H1 (cell line): ENCODE measurements around the gene SERPINB2. TPM values are rescaled to one million over a fixed set of nuclear protein-coding genes. Genes with fewer than 3 reads are reported as not detected.

Experiments
- CTCF ChIA-PET: fragments of 300-600 bp; sonication (Branson Sonifier 250); formaldehyde crosslinking; loops from one replicate; lab custom pipeline; 2021; ENCODE audit not compliant: partially characterized antibody; lab: Charles Lee
- POLR2A ChIA-PET: fragments of 300-600 bp; sonication (Branson Sonifier 250); formaldehyde crosslinking; loops from one replicate; lab custom pipeline; 2021; ENCODE audit warnings: inconsistent platforms; ENCODE audit not compliant: partially characterized antibody; lab: Charles Lee
- DNase-seq, 2 experiments: peaks; one replicate each; pipeline versions ENCODE4 v3.0.0 to v3.0.0-alpha.2; 2010 to 2022; ENCODE audit warnings: low spot score in 2 of 2, low read depth in 1 of 2, mixed read lengths in 1 of 2
- FAIRE-seq: peaks from 2 replicates; lab custom pipeline; 2011; peaks lifted over from hg19 to GRCh38; lab: Jason Lieb, UNC
- H2AFZ ChIP-seq: 2 replicates; pipeline ENCODE4 v1.8.1; 2012; ENCODE audit warnings: low read length, inconsistent platforms
- H2AK5ac ChIP-seq: 2 replicates; pipeline ENCODE4 v1.6.1; 2013; ENCODE audit warnings: low read depth, low read length
- H2BK120ac ChIP-seq: replicated peaks from 2 replicates; pipeline ENCODE3; 2013; ENCODE audit warnings: low read depth, low read length, inconsistent platforms
- H2BK12ac ChIP-seq: 2 replicates; pipeline ENCODE4 v1.6.1; 2013; ENCODE audit warnings: low read depth, low read length
- H2BK15ac ChIP-seq: 2 replicates; pipeline ENCODE4 v1.6.1; 2013; ENCODE audit warnings: low read length
- H2BK20ac ChIP-seq: 2 replicates; pipeline ENCODE4 v1.6.1; 2013; ENCODE audit warnings: low read length
- H2BK5ac ChIP-seq: 2 replicates; pipeline ENCODE4 v1.6.1; 2013; ENCODE audit warnings: low read depth, low read length
- H3K14ac ChIP-seq: 2 replicates; pipeline ENCODE4 v1.6.1; 2013; ENCODE audit warnings: inconsistent platforms; ENCODE audit not compliant: insufficient read length
- H3K18ac ChIP-seq: 2 replicates; pipeline ENCODE4 v1.6.1; 2013; ENCODE audit warnings: low read length; ENCODE audit errors: extremely low read depth
- H3K23ac ChIP-seq: 2 replicates; pipeline ENCODE4 v1.6.1; 2013; ENCODE audit warnings: inconsistent platforms; ENCODE audit not compliant: insufficient read length
- H3K23me2 ChIP-seq: 2 replicates; pipeline ENCODE4 v1.6.1; 2013; ENCODE audit warnings: low read depth, low read length
- H3K27ac ChIP-seq: 2 replicates; pipeline ENCODE4 v1.6.1; 2011; ENCODE audit warnings: low read depth, low read length, inconsistent platforms
- H3K27me3 ChIP-seq, 4 experiments: replicated peaks in 1 of 4; 1 replicate in 1 of 4; 2 replicates in 3 of 4; pipeline versions ENCODE4 v1.6.1 to v1.8.1; 2011 to 2013; ENCODE audit warnings: low read length in 3 of 4, mild to moderate bottlenecking in 3 of 4, inconsistent platforms in 2 of 4, mixed read lengths in 2 of 4, moderate library complexity in 1 of 4; ENCODE audit not compliant: control insufficient read depth in 3 of 4, insufficient read depth in 3 of 4; ENCODE audit errors: extremely low read depth in 1 of 4
- H3K36me3 ChIP-seq, 4 experiments: 2 replicates each; pipeline versions ENCODE4 v1.6.1 to v1.8.1; 2011 to 2013; ENCODE audit warnings: mild to moderate bottlenecking in 4 of 4, low read length in 3 of 4, moderate library complexity in 2 of 4, control low read depth in 1 of 4, inconsistent platforms in 1 of 4; ENCODE audit not compliant: insufficient read depth in 4 of 4, control insufficient read depth in 2 of 4
- H3K4ac ChIP-seq: replicated peaks from 2 replicates; pipeline ENCODE3; 2013; ENCODE audit warnings: low read length, low read depth, mixed read lengths, inconsistent platforms; ENCODE audit not compliant: insufficient read length
- H3K4me1 ChIP-seq, 4 experiments: replicated peaks in 1 of 4; 1 replicate in 1 of 4; 2 replicates in 3 of 4; pipeline versions ENCODE4 v1.6.1 to v1.8.1; 2011 to 2013; ENCODE audit warnings: low read length in 3 of 4, inconsistent platforms in 2 of 4, mixed read lengths in 1 of 4; ENCODE audit not compliant: insufficient read depth in 4 of 4, control insufficient read depth in 3 of 4
- H3K4me2 ChIP-seq, 2 experiments: 2 replicates each; pipeline versions ENCODE4 v1.6.1 to v1.8.1; 2011 to 2013; ENCODE audit warnings: low read depth in 2 of 2, low read length in 2 of 2, control low read depth in 1 of 2, inconsistent platforms in 1 of 2, mild to moderate bottlenecking in 1 of 2; ENCODE audit not compliant: insufficient read depth in 1 of 2
- H3K4me3 ChIP-seq, 4 experiments: fragments of 200-600, 300-600 bp in 1 of 4; sonication (generic), shearing (Covaris generic), sonication (Bioruptor Twin) in 1 of 4; 2 replicates each; pipeline versions ENCODE4 v1.5.1 to v1.8.1; 2011 to 2016; ENCODE audit warnings: low read length in 4 of 4, low read depth in 3 of 4, control low read depth in 2 of 4, inconsistent platforms in 2 of 4, mild to moderate bottlenecking in 2 of 4, mixed read lengths in 1 of 4, moderate library complexity in 1 of 4; ENCODE audit not compliant: insufficient read depth in 2 of 4; ENCODE audit errors: extremely low read depth in 1 of 4
- H3K56ac ChIP-seq: replicated peaks from 2 replicates; pipeline ENCODE3; 2013; ENCODE audit warnings: low read depth, mild to moderate bottlenecking, mixed read lengths, low read length, inconsistent platforms; ENCODE audit not compliant: insufficient read length
- H3K79me1 ChIP-seq: 2 replicates; pipeline ENCODE4 v1.6.1; 2013; ENCODE audit warnings: low read depth, low read length, control low read depth
- H3K79me2 ChIP-seq, 2 experiments: 2 replicates each; pipeline versions ENCODE4 v1.6.1 to v1.8.1; 2012 to 2013; ENCODE audit warnings: low read length in 2 of 2, mild to moderate bottlenecking in 2 of 2, inconsistent platforms in 1 of 2; ENCODE audit not compliant: insufficient read depth in 2 of 2, control insufficient read depth in 1 of 2
- H3K9ac ChIP-seq, 4 experiments: replicated peaks in 1 of 4; 1 replicate in 1 of 4; 2 replicates in 3 of 4; pipeline versions ENCODE4 v1.6.1 to v1.8.1; 2011 to 2013; ENCODE audit warnings: low read depth in 3 of 4, low read length in 3 of 4, control low read depth in 2 of 4, mild to moderate bottlenecking in 2 of 4, moderate library complexity in 2 of 4, inconsistent platforms in 1 of 4; ENCODE audit errors: extremely low read depth in 1 of 4
- H3K9me3 ChIP-seq, 2 experiments: 2 replicates each; pipeline versions ENCODE4 v1.6.1 to v1.8.1; 2012 to 2013; ENCODE audit warnings: mild to moderate bottlenecking in 2 of 2, moderate library complexity in 2 of 2, control low read depth in 1 of 2, inconsistent platforms in 1 of 2, low read depth in 1 of 2, low read length in 1 of 2, mixed read lengths in 1 of 2; ENCODE audit not compliant: insufficient read depth in 2 of 2
- H4K20me1 ChIP-seq, 2 experiments: replicated peaks in 1 of 2; 2 replicates each; pipeline versions ENCODE3 to v1.8.1; 2011 to 2013; ENCODE audit warnings: inconsistent platforms in 2 of 2, low read length in 2 of 2, mild to moderate bottlenecking in 1 of 2; ENCODE audit not compliant: insufficient read depth in 2 of 2, control insufficient read depth in 1 of 2
- H4K5ac ChIP-seq: 2 replicates; pipeline ENCODE4 v1.6.1; 2013; ENCODE audit warnings: low read length, low read depth, mixed read lengths, inconsistent platforms; ENCODE audit not compliant: insufficient read length
- H4K8ac ChIP-seq: 2 replicates; pipeline ENCODE4 v1.8.0; 2013; ENCODE audit warnings: mild to moderate bottlenecking, moderate library complexity, low read length, inconsistent platforms; ENCODE audit not compliant: insufficient read depth; ENCODE audit errors: extremely low read depth
- H4K91ac ChIP-seq: replicated peaks from 2 replicates; pipeline ENCODE3; 2013; ENCODE audit warnings: low read length, mixed read lengths, inconsistent platforms; ENCODE audit not compliant: insufficient read length
- ASH2L ChIP-seq: fragments of 200-600, 300-600 bp; sonication (generic); IDR thresholded peaks from one replicate; pipeline ENCODE4 v1.7.1; 2017; ENCODE audit warnings: low read length
- BACH1 ChIP-seq: IDR thresholded peaks from 2 replicates; pipeline ENCODE4 v1.6.1; 2012; ENCODE audit warnings: low read length, improper control_type of control experiment
- BRCA1 ChIP-seq: IDR thresholded peaks from 2 replicates; pipeline ENCODE4 v1.6.1; 2012; ENCODE audit warnings: low read depth, low read length, improper control_type of control experiment
- CEBPB ChIP-seq: IDR thresholded peaks from 2 replicates; pipeline ENCODE4 v1.6.1; 2012; ENCODE audit warnings: low read depth, low read length
- HDAC6 ChIP-seq: IDR thresholded peaks from one replicate; pipeline ENCODE4 v1.7.1; 2012; ENCODE audit warnings: low read depth, mild to moderate bottlenecking, inconsistent platforms, low read length, moderate library complexity
- KDM1A ChIP-seq: fragments of 200-600, 300-600 bp; sonication (generic); IDR thresholded peaks from 2 replicates; pipeline ENCODE4 v1.7.1; 2016; ENCODE audit warnings: mild to moderate bottlenecking, low read length, borderline replicate concordance
- RFX5 ChIP-seq: IDR thresholded peaks from 2 replicates; pipeline ENCODE4 v1.6.1; 2011; ENCODE audit warnings: low read depth, low read length, improper control_type of control experiment, borderline replicate concordance
- SP1 ChIP-seq: IDR thresholded peaks from 2 replicates; pipeline ENCODE4 v1.6.1; 2011; ENCODE audit warnings: low read depth, low read length
- SRF ChIP-seq: IDR thresholded peaks from 2 replicates; pipeline ENCODE4 v1.6.1; 2011; ENCODE audit warnings: mild to moderate bottlenecking, low read depth, low read length, moderate library complexity
- TAF1 ChIP-seq: IDR thresholded peaks from 2 replicates; pipeline ENCODE4 v1.6.1; 2011; ENCODE audit warnings: mild to moderate bottlenecking, low read depth, low read length
- TAF7 ChIP-seq: optimal IDR thresholded peaks from 2 replicates; pipeline ENCODE3; 2011; ENCODE audit warnings: low read depth, mild to moderate bottlenecking, inconsistent platforms, low read length, moderate library complexity, borderline replicate concordance
- TBP ChIP-seq: IDR thresholded peaks from 2 replicates; pipeline ENCODE4 v1.6.1; 2011; ENCODE audit warnings: low read depth, low read length, improper control_type of control experiment
- WGBS, 2 experiments: shearing (Covaris generic) in 1 of 2; methylation state at CpG; one replicate each; pipeline versions ENCODE4 v1.1.6 to v1.1.7; 2013 to 2015; ENCODE audit warnings: low lambda C conversion rate in 2 of 2, mixed read lengths in 2 of 2, inconsistent platforms in 1 of 2, low coverage in 1 of 2, missing lambda C conversion rate in 1 of 2; ENCODE audit not compliant: insufficient replicate concordance in 2 of 2, insufficient coverage in 1 of 2, insufficient read length in 1 of 2; ENCODE audit errors: extremely low coverage in 1 of 2, missing lambda C conversion rate in 1 of 2; 5-methylcytosine and 5-hydroxymethylcytosine counted together
- polyA plus RNA-seq, 7 experiments: library from polyadenylated mRNA; depleted of rRNA in 3 of 7; stranded (reverse) in 5 of 7; unstranded in 2 of 7; fragments of >200 nt in 5 of 7; fragments of 200-250 nt in 2 of 7; gene quantifications; 1 replicate in 5 of 7; 2 replicates in 1 of 7; 4 replicates in 1 of 7; pipeline versions ENCODE4 v1.2.1 to v1.2.3, GENCODE V29; 2011 to 2013; ENCODE audit warnings: missing spikeins in 2 of 7, mixed read lengths in 2 of 7
- total RNA-seq: library from RNA; stranded (reverse); fragmentation: NEBNext Ultra II Directional; extraction: Animal tissue kit (Norgen Biotek cat#: 25700); gene quantifications from 2 replicates; pipeline ENCODE4 v1.2.1, GENCODE V29; 2021
- TF ChIP-seq, protein P1 (sequence below): IDR thresholded peaks from 2 replicates; pipeline ENCODE4 v1.6.1; 2011; ENCODE audit warnings: low read length, improper control_type of control experiment
- TF ChIP-seq, protein P2 (sequence below): IDR thresholded peaks from 2 replicates; pipeline ENCODE4 v1.6.1; 2012; ENCODE audit warnings: inconsistent platforms

The SERPINB2 gene
- total and polyA plus RNA-seq, 2 of the 8 experiments (the other 6 are each of a cell fraction or from before 2014, with no cell fraction given), result not detected

DNA sequence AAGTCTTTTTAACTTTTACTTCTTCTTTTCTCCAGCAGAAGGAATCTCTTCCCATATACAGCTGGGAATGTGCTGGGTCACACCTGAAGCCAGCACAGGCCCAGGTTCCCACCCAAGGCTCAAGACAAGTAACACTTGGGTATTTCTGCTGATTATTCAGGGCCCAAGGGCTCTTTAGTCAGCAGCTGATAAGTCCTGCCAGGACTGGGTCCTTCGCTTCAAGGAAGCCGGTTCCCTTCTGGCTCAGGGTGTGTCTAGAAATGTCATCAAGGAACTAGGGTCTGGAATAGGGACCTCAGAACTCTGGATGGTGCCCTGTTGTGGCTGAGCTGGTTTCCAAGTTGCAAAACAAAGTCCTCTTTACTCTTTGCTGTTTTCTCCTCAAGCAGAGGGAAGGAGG, 27.0 kb upstream of the SERPINB2 start:
- CTCF ChIA-PET, result interaction anchor here (1.1 to 1.6 kb wide), 3 partner anchors 36 to 134 kb away, joined by 3 to 5 read pairs (median 4); no protein-coding TSS in a partner anchor
- Histone ChIP-seq H2BK15ac (no peak overlapping the region), H3K27ac (no peak overlapping the region), H3K4ac (no peak overlapping the region), H2AK5ac (no peak overlapping the region), H3K9me3 (no peaks in the 10 kb centered on the region), H2BK20ac (0 out of 2 replicates have a peak overlapping the region, but pooled peaks have one; percentile 37), H3K4me1 (no peaks in the 10 kb centered on the region), H3K79me1 (no peaks in the 10 kb centered on the region), H3K4me3 (no peak overlapping the region), H3K36me3 (no peaks in the 10 kb centered on the region), H3K56ac (no peak overlapping the region), H3K23ac (no peak overlapping the region), H4K20me1 (no peaks in the 10 kb centered on the region), H4K8ac (no peak overlapping the region), H3K79me2 (no peaks in the 10 kb centered on the region), H3K14ac (no peak overlapping the region), H4K91ac (no peak overlapping the region), H2BK5ac (no peak overlapping the region), H2AFZ (0 out of 2 replicates have a peak overlapping the region, but pooled peaks have one; percentile 3), H3K27me3 (no peaks in the 10 kb centered on the region), H3K23me2 (no peaks in the 10 kb centered on the region), H2BK12ac (no peak overlapping the region), H3K9ac (no peak overlapping the region), H4K5ac (no peak overlapping the region), H3K18ac (no peak overlapping the region), H2BK120ac (no peak overlapping the region), H3K4me2 (no peak overlapping the region)
- POLR2A ChIA-PET, result no interaction called here
- no peak for DNase-seq
- WGBS, 2 experiments, result 83% methylated on average over 2 of the region's 2 CpGs; no CpG with 5 or more reads in 1 of the 2 experiments
- TF ChIP-seq SP1 (no peak), TAF1 (no peak), BRCA1 (no peak), TAF7 (no peak), SRF (no peak), TBP (no peak), CEBPB (no peak), KDM1A (no peak), HDAC6 (no peak), ASH2L (no peak), BACH1 (no peak), RFX5 (no peak)
- TF ChIP-seq, protein P1, sequence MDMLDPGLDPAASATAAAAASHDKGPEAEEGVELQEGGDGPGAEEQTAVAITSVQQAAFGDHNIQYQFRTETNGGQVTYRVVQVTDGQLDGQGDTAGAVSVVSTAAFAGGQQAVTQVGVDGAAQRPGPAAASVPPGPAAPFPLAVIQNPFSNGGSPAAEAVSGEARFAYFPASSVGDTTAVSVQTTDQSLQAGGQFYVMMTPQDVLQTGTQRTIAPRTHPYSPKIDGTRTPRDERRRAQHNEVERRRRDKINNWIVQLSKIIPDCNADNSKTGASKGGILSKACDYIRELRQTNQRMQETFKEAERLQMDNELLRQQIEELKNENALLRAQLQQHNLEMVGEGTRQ, result no peak
- TF ChIP-seq, protein P2, sequence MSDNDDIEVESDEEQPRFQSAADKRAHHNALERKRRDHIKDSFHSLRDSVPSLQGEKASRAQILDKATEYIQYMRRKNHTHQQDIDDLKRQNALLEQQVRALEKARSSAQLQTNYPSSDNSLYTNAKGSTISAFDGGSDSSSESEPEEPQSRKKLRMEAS, result no peak
- no peak for FAIRE-seq
